Memory B cell (primary cell): Measurements from ENCODE around the gene SLX4IP.

Source experiments
- ATAC-seq: fragments of 150-1000 bp; cut with Tn5 transposase; 2 replicates; pipeline ENCODE4 v1.10.0; 2021; ENCODE audit warnings: low read depth, mild to moderate bottlenecking, moderate library complexity
- DNase-seq, 2 donors: peaks; one replicate each; pipeline ENCODE4 v3.0.0; 2022; ENCODE audit warnings: low spot score in 2 of 2
- H3K27ac Mint-ChIP-seq: one replicate; pipeline ENCODE4 v1.8.0; 2022; ENCODE audit warnings: mild to moderate bottlenecking, moderate library complexity, mixed read lengths
- H3K27me3 Mint-ChIP-seq: one replicate; pipeline ENCODE4 v1.8.0; 2022; ENCODE audit warnings: mixed read lengths
- H3K36me3 Mint-ChIP-seq: one replicate; pipeline ENCODE4 v1.8.0; 2022; ENCODE audit warnings: mild to moderate bottlenecking, mixed read lengths
- H3K4me1 Mint-ChIP-seq: one replicate; pipeline ENCODE4 v1.8.0; 2022; ENCODE audit warnings: mixed read lengths
- H3K4me3 Mint-ChIP-seq: one replicate; pipeline ENCODE4 v1.8.0; 2022; ENCODE audit warnings: mild to moderate bottlenecking, moderate library complexity, mixed read lengths
- H3K9me3 Mint-ChIP-seq: one replicate; pipeline ENCODE4 v1.8.0; 2022; ENCODE audit warnings: mixed read lengths

The SLX4IP gene

GRCh38 chr20:10466325-10466724 lies 31.2 kb downstream of the SLX4IP start:
- DNase-seq (no peak), ATAC-seq (no peak)
- H3K36me3 Mint-ChIP-seq: peaks cover 27% of the 10 kb centered on the region
- peaks cover 8% of the 10 kb centered on the region for H3K4me1 Mint-ChIP-seq
- peaks cover 2% of the 10 kb centered on the region for H3K9me3 Mint-ChIP-seq
- no peak overlapping the region for H3K4me3 Mint-ChIP-seq
- no peak overlapping the region for H3K27ac Mint-ChIP-seq
- H3K27me3 Mint-ChIP-seq: no peaks in the 10 kb centered on the region

GRCh38 chr20:10466855-10467254 lies 31.8 kb downstream of the SLX4IP start:
- Mint-ChIP-seq H3K27ac (no peak overlapping the region), H3K27me3 (no peaks in the 10 kb centered on the region), H3K9me3 (peaks cover 2% of the 10 kb centered on the region), H3K4me1 (peaks cover 8% of the 10 kb centered on the region), H3K4me3 (no peak overlapping the region), H3K36me3 (peaks cover 32% of the 10 kb centered on the region)
- DNase-seq (no peak), ATAC-seq (no peak)

- H3K4me3 Mint-ChIP-seq: no peak overlapping the region
- H3K4me1 Mint-ChIP-seq: peaks cover 8% of the 10 kb centered on the region
- peaks cover 26% of the 10 kb centered on the region for H3K36me3 Mint-ChIP-seq
- no peak overlapping the region for H3K27ac Mint-ChIP-seq
- DNase-seq (no peak), ATAC-seq (no peak)
- H3K9me3 Mint-ChIP-seq: peaks cover 2% of the 10 kb centered on the region
- H3K27me3 Mint-ChIP-seq: no peaks in the 10 kb centered on the region
Observed at GRCh38 chr20:10467681-10468339, 32.7 kb downstream of the SLX4IP start.

DNA sequence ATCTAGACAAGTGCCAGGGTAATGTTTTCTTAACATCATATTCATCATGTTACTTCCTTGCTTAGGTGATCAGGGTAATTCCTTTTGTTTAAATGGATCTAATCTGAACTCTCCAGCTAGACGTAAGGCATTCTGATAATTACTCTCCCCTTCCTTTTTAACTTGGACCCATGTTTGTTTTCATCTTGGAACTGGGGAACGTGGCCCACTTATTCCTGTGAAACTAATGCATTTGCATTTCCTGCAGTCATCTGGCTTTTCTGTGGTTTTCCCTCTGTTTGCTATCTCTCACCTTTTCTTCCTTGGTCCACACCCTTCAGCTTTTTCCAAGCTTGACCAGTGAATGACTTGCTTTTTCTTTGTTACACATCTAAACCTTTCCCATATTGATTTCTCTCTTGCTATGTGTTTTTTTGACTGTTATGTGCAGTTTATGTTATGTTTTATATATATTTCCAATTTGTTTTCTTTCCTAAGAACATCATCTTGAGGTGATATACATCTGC lies 33.3 kb downstream of the SLX4IP start:
- Mint-ChIP-seq H3K4me1 (peaks cover 8% of the 10 kb centered on the region), H3K27ac (no peak overlapping the region), H3K4me3 (no peak overlapping the region), H3K9me3 (no peaks in the 10 kb centered on the region), H3K36me3 (peaks cover 22% of the 10 kb centered on the region), H3K27me3 (no peaks in the 10 kb centered on the region)
- ATAC-seq (no peak), DNase-seq (no peak)

- Mint-ChIP-seq H3K9me3 (no peaks in the 10 kb centered on the region), H3K27ac (no peak overlapping the region), H3K36me3 (peaks cover 18% of the 10 kb centered on the region), H3K4me3 (no peak overlapping the region), H3K4me1 (peaks cover 8% of the 10 kb centered on the region), H3K27me3 (no peaks in the 10 kb centered on the region)
- DNase-seq (no peak), ATAC-seq (no peak)
Observed at GRCh38 chr20:10469056-10469455, 34.0 kb downstream of the SLX4IP start.

DNA sequence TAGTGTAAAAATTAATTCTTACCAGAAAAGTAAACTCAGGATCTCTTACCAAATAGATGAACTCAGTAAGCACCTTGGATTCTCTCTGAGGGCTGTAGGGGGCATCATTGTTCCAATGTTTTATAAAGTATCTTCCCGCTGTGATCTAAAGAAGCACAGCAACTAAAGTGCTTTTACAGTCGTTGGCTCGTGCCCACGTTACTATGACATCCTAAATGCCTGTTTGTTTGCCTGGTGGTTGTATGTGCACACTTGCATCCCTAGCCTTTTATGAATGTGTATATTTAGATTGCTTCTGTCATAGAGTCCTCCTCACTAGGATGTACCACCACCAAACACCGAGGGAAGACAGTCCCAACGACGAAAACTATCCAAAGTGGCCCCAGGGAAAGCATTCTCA lies 34.5 kb downstream of the SLX4IP start:
- ATAC-seq: no peak
- Mint-ChIP-seq H3K36me3 (peaks cover 18% of the 10 kb centered on the region), H3K27ac (no peak overlapping the region), H3K4me1 (peaks cover 9% of the 10 kb centered on the region), H3K27me3 (no peaks in the 10 kb centered on the region), H3K4me3 (no peak overlapping the region), H3K9me3 (no peaks in the 10 kb centered on the region)
- DNase-seq: no peak

DNA sequence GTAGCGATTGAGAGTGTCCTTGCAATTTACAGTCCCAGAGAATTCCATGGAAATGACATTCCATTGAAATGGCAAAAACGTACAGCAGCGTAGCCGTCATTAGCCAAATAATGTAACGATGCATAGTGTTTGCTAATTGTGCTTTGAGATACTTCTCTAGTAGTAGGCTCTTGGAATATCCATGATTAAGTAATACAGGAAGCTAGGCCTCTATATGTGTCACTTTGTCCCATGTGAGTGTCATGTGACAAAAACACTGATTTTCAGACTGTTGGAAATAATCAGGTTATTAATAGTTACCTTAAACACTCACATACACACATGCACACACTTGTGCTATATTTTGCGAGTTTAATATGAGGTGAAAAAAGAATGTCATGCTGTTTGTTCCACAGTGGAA lies 35.2 kb downstream of the SLX4IP start:
- H3K27me3 Mint-ChIP-seq: no peaks in the 10 kb centered on the region
- H3K4me3 Mint-ChIP-seq: no peak overlapping the region
- H3K27ac Mint-ChIP-seq: no peak overlapping the region
- H3K4me1 Mint-ChIP-seq: peaks cover 15% of the 10 kb centered on the region
- DNase-seq (no peak), ATAC-seq (no peak)
- no peaks in the 10 kb centered on the region for H3K9me3 Mint-ChIP-seq
- peaks cover 17% of the 10 kb centered on the region for H3K36me3 Mint-ChIP-seq

GRCh38 chr20:10472871-10473270 lies 37.8 kb downstream of the SLX4IP start:
- H3K27ac Mint-ChIP-seq: no peak overlapping the region
- no peak overlapping the region for H3K4me3 Mint-ChIP-seq
- no peaks in the 10 kb centered on the region for H3K27me3 Mint-ChIP-seq
- peaks cover 26% of the 10 kb centered on the region for H3K4me1 Mint-ChIP-seq
- peaks cover 17% of the 10 kb centered on the region for H3K36me3 Mint-ChIP-seq
- no peak for ATAC-seq
- DNase-seq: no peak
- H3K9me3 Mint-ChIP-seq: no peaks in the 10 kb centered on the region

DNA sequence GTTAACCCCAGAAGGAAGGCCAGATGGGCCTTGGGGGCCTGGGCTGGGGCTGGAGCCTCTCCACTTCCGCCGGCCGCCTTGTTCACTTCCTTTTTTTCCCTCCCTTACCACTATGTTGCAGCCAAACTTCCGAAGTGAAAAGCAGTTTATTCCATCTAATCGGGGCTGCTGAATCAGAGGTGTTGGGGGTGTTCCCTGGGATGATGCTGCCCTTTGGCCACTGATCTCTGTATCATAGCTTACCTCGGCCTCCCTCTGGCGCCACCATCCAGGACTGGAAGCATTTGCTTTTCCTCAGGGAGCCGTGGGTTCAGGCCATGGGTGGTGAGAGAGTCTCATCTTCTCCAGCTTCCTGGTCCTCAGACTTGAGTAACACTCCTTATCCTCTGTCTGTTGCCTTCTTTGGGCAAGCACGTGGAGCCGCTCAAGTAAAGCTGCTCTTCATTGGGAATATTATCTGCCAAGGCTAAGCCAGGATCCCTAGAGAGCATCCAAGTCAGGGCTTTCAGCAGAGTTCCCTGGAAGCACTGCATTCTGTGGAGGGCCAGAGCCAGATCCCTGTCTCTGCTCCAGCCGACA lies 39.6 kb downstream of the SLX4IP start:
- ATAC-seq: no peak
- no peak overlapping the region for H3K27ac Mint-ChIP-seq

GRCh38 chr20:10475225-10475624 lies 40.1 kb downstream of the SLX4IP start:
- Mint-ChIP-seq H3K4me1 (peaks cover 19% of the 10 kb centered on the region), H3K4me3 (no peak overlapping the region), H3K9me3 (no peaks in the 10 kb centered on the region), H3K27ac (peak overlapping the region; percentile 20), H3K36me3 (peaks cover 9% of the 10 kb centered on the region), H3K27me3 (no peaks in the 10 kb centered on the region)
- ATAC-seq (no peak), DNase-seq (no peak)

More for the DNA sequence above, 39.6 kb downstream of the SLX4IP start:
- no peaks in the 10 kb centered on the region for H3K27me3 Mint-ChIP-seq
- H3K4me3 Mint-ChIP-seq: no peak overlapping the region
- H3K36me3 Mint-ChIP-seq: peaks cover 14% of the 10 kb centered on the region
- no peaks in the 10 kb centered on the region for H3K9me3 Mint-ChIP-seq
- DNase-seq: no peak
- H3K4me1 Mint-ChIP-seq: peaks cover 19% of the 10 kb centered on the region

DNA sequence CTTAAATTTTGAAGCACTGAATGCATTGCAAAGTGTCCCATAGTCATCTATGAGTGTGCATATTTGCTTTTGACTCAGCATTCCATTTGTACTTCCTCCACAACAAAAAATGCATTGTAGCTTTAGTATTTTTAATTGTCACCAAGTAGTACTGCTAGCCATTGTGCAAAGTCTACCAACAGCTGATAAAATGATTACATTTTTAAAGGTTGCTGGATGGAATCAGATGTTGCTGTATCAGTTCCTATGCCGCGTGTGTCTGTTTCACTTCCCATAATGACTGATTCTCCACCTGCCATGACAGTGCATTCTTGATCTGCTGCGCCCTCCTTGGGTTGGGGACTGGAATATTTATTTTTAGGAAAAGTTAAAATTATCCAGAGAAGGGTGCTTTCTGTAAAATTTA lies 41.2 kb downstream of the SLX4IP start:
- no peaks in the 10 kb centered on the region for H3K27me3 Mint-ChIP-seq

GRCh38 chr20:10478205-10478604 lies 43.1 kb downstream of the SLX4IP start:
- ATAC-seq (no peak), DNase-seq (no peak)
- no peak overlapping the region for H3K27ac Mint-ChIP-seq
- H3K4me3 Mint-ChIP-seq: no peak overlapping the region
- no peaks in the 10 kb centered on the region for H3K9me3 Mint-ChIP-seq
- H3K36me3 Mint-ChIP-seq: no peaks in the 10 kb centered on the region
- H3K4me1 Mint-ChIP-seq: peaks cover 19% of the 10 kb centered on the region
- H3K27me3 Mint-ChIP-seq: no peaks in the 10 kb centered on the region

More for the DNA sequence above, 41.2 kb downstream of the SLX4IP start:
- Mint-ChIP-seq H3K27ac (no peak overlapping the region), H3K4me3 (no peak overlapping the region), H3K4me1 (peaks cover 19% of the 10 kb centered on the region), H3K36me3 (peaks cover 5% of the 10 kb centered on the region), H3K9me3 (no peaks in the 10 kb centered on the region)
- DNase-seq (peak in 1 of 2 donors; percentile 6), ATAC-seq (peak; percentile 98)

DNA sequence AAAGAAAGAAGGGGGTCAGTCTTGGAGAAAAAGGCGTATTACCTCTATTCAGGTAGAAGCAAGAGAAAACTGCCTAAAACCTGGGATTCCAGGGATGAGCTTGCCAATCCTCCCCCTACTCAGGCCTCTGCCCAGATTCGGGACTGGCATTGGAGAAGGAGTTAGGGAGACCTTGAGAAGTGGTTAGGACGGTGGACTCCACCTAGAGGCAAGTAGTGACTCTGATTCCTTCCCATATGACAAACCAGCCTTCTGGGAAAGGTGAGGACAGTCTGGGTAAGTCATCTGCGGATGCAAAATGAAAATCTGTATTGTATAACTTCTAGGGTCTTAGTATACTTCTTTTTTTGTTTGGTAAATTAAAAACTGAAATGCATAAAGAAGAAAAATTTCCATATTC lies 43.8 kb downstream of the SLX4IP start:
- no peaks in the 10 kb centered on the region for H3K36me3 Mint-ChIP-seq
- H3K4me3 Mint-ChIP-seq: no peak overlapping the region

GRCh38 chr20:10481676-10482075 lies 46.6 kb downstream of the SLX4IP start:
- Mint-ChIP-seq H3K4me3 (no peak overlapping the region), H3K4me1 (no peaks in the 10 kb centered on the region), H3K27me3 (no peaks in the 10 kb centered on the region), H3K36me3 (peaks cover 2% of the 10 kb centered on the region), H3K27ac (no peak overlapping the region), H3K9me3 (no peaks in the 10 kb centered on the region)
- no peak for DNase-seq
- ATAC-seq: no peak

More for the DNA sequence above, 43.8 kb downstream of the SLX4IP start:
- DNase-seq (no peak), ATAC-seq (no peak)
- Mint-ChIP-seq H3K4me1 (peaks cover 19% of the 10 kb centered on the region), H3K9me3 (no peaks in the 10 kb centered on the region), H3K27ac (no peak overlapping the region), H3K27me3 (no peaks in the 10 kb centered on the region)

DNA sequence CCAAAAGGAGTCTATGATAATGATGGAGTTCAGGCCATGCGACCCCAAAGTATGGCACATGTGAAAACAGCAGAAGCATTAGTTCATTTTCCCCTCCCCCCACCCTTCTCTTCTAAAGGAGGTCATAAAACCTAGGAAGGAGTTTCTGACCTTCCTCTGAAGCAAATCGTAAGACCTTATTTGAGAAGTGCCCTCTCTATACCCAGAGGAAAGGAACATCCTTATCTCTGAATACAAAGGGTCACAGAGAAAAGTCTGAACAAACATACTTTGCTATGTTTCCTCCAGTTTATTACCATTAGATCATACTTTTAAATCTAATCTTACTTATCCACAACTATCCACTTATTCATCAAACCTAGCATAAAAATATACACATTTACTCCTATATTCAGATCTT lies 48.6 kb downstream of the SLX4IP start:
- H3K4me1 Mint-ChIP-seq: peaks cover 2% of the 10 kb centered on the region
- DNase-seq: no peak
- no peaks in the 10 kb centered on the region for H3K9me3 Mint-ChIP-seq
- no peak for ATAC-seq
- H3K27ac Mint-ChIP-seq: no peak overlapping the region
- no peaks in the 10 kb centered on the region for H3K27me3 Mint-ChIP-seq
- H3K4me3 Mint-ChIP-seq: no peak overlapping the region
- peaks cover 4% of the 10 kb centered on the region for H3K36me3 Mint-ChIP-seq
